Measurements from ENCODE around the gene GBA2.

GBA2 gene

DNA sequence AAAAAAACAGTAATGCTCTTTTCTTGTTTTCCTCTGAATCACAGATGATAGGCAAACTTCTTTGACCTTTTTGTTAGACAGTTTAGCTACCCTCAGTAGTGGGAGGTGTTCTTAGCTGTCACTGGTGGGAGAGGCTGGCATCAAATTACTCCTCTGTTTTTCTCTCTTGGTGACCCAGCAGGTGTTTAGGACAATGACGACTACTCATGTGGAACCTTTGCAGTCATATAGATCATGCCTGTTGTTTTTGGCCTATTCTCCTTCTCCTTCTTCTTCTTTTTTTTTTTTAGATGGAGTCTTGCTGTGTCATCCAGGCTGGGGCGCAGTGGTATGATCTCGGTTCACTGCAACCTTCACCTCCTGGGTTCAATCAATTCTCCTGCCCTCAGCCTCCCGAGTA lies 27.0 kb upstream of the GBA2 start:
- FAIRE-seq (no peak), DNase-seq (ENCODE audit: insufficient read length, low spot score) (no peak)
- TF ChIP-seq, protein P1, sequence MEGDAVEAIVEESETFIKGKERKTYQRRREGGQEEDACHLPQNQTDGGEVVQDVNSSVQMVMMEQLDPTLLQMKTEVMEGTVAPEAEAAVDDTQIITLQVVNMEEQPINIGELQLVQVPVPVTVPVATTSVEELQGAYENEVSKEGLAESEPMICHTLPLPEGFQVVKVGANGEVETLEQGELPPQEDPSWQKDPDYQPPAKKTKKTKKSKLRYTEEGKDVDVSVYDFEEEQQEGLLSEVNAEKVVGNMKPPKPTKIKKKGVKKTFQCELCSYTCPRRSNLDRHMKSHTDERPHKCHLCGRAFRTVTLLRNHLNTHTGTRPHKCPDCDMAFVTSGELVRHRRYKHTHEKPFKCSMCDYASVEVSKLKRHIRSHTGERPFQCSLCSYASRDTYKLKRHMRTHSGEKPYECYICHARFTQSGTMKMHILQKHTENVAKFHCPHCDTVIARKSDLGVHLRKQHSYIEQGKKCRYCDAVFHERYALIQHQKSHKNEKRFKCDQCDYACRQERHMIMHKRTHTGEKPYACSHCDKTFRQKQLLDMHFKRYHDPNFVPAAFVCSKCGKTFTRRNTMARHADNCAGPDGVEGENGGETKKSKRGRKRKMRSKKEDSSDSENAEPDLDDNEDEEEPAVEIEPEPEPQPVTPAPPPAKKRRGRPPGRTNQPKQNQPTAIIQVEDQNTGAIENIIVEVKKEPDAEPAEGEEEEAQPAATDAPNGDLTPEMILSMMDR (IDR thresholded peaks at IDR 0.05; ENCODE audit: insufficient read depth, missing control alignments) = no peak

DNA sequence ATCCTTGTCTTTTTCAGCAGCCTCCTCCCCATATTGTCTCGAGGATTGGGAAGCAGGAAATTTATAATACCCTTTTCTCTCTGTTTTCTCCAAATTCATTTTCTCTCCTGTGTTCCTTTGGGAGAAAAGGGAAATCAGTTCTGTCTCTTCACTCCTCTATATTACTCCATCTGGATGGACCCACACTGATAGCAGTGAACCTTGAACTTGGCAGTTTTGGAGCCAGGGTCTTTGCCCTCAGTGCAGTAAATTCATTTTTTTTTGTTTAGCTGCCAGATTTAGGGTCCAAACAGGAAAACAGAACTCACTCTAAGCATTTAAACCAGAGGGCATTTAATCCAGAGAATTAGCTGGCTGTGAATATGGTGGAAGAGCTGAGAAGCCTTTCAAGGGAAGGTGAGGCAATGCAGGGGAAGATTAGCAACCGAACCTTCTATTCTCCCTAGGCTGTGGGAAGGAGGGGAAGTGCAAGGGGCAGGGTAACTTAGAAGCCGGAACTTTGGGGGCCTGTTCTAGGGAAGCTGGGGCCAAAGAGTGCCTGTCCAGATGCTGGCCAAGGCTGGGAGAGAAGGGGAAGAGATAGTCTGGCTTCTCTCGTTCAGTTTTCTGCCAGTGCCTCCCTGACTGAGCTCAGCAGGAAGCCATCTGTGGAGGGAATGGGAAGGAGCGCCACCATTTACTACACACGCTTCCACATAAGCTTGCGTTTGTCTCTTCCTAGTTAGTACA lies 26.0 kb upstream of the GBA2 start:
- DNase-seq (ENCODE audit: insufficient read length, low spot score) = no peak
- FAIRE-seq = no peak
- TF ChIP-seq, protein P1 (IDR thresholded peaks at IDR 0.05; ENCODE audit: insufficient read depth, missing control alignments) = no peak

GRCh38 chr9:35771943-35772342 lies 22.9 kb upstream of the GBA2 start:
- no peak for DNase-seq (ENCODE audit: insufficient read length, low spot score)
- TF ChIP-seq, protein P1 (IDR thresholded peaks at IDR 0.05; ENCODE audit: insufficient read depth, missing control alignments) = no peak
- FAIRE-seq = no peak

GRCh38 chr9:35771534-35771933 lies 22.5 kb upstream of the GBA2 start:
- TF ChIP-seq, protein P1 (IDR thresholded peaks at IDR 0.05; ENCODE audit: insufficient read depth, missing control alignments) = no peak
- FAIRE-seq = no peak
- DNase-seq (ENCODE audit: insufficient read length, low spot score) = no peak

GRCh38 chr9:35771075-35771433 lies 22.0 kb upstream of the GBA2 start:
- TF ChIP-seq, protein P1 (IDR thresholded peaks at IDR 0.05; ENCODE audit: insufficient read depth, missing control alignments) = no peak

DNA sequence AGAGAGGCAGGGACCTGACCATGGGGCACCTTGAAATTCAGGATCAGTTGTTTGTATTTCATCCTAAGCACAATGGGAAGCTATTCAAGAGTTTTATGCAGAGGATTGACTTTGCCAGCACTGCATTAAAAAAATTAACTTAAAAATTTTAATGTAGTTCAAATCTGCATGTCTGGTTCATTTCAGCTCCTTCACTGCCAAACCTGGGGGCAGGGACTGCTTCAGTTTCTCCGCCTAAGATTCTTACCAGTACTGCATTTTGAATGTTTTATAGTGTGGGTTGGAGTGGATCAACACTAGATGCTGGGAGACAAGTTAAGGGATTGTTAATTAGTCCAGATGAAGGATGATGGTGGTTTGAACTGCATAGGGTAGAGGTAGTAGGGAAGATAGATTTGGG lies 20.7 kb upstream of the GBA2 start:
- FAIRE-seq (no peak), DNase-seq (ENCODE audit: insufficient read length, low spot score) (no peak)
- TF ChIP-seq, protein P1 (IDR thresholded peaks at IDR 0.05; ENCODE audit: insufficient read depth, missing control alignments) = no peak

More at GRCh38 chr9:35771075-35771433, 22.0 kb upstream of the GBA2 start:
- FAIRE-seq (no peak), DNase-seq (ENCODE audit: insufficient read length, low spot score) (no peak)

DNA sequence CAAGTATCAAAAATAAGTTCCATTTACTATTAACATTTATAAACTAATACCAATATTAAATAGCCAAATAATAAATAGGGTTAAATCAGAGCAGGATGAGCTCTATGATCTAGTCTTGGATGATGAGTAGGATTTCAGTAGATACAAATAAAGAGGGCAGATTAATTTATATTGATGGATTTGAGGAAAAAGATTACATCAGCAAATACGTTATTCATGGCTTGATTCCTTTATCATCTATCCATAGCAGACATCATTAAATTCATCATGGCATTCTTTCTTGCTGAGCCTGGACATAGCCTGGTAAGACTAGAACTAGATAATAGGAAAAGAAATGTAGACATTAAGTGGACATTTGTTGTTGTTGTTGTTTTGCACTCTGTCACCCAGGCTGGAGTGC lies 18.4 kb upstream of the GBA2 start:
- TF ChIP-seq, protein P1 (IDR thresholded peaks at IDR 0.05; ENCODE audit: insufficient read depth, missing control alignments) = no peak
- no peak for FAIRE-seq
- DNase-seq (ENCODE audit: insufficient read length, low spot score) = no peak

Measured in D721Med (cell line).